Activated T-cell treated with anti-CD3 and anti-CD28 coated beads for 24 hours (primary cell): Measurements from ENCODE around the gene KCNG3.

ENCODE experiments used
- DNase-seq: peaks from one replicate; pipeline ENCODE4 v3.0.0-alpha.2; 2020; ENCODE audit warnings: low read depth

Gene KCNG3

GRCh38 chr2:42486145-42486906 lies 7.5 kb downstream of the KCNG3 start:
- no peak for DNase-seq

- DNase-seq: no peak
Measured at GRCh38 chr2:42480402-42480801, 13.4 kb downstream of the KCNG3 start.

GRCh38 chr2:42474765-42475454 lies 18.9 kb downstream of the KCNG3 start:
- DNase-seq: no peak

GRCh38 chr2:42470706-42471105 lies 23.1 kb downstream of the KCNG3 start:
- no peak for DNase-seq

GRCh38 chr2:42464631-42465030 lies 29.2 kb downstream of the KCNG3 start:
- no peak for DNase-seq

- DNase-seq: no peak
Measured at GRCh38 chr2:42463570-42463969, 30.2 kb downstream of the KCNG3 start.

- DNase-seq: no peak
Measured at GRCh38 chr2:42459296-42459695, 34.5 kb downstream of the KCNG3 start.

- no peak for DNase-seq
Measured at GRCh38 chr2:42458396-42458795, 35.4 kb downstream of the KCNG3 start.

GRCh38 chr2:42457011-42457410 lies 36.8 kb downstream of the KCNG3 start:
- no peak for DNase-seq

- no peak for DNase-seq
Measured at GRCh38 chr2:42456126-42456839, 37.5 kb downstream of the KCNG3 start.

- DNase-seq: no peak
Measured at GRCh38 chr2:42452545-42452944, 41.2 kb downstream of the KCNG3 start.

GRCh38 chr2:42450136-42450535 lies 43.6 kb downstream of the KCNG3 start:
- no peak for DNase-seq

GRCh38 chr2:42449163-42450087 lies 44.4 kb downstream of the KCNG3 start:
- no peak for DNase-seq

- no peak for DNase-seq
Measured at GRCh38 chr2:42448163-42448562, 45.6 kb downstream of the KCNG3 start.

GRCh38 chr2:42446503-42447271 lies 47.1 kb downstream of the KCNG3 start:
- DNase-seq: no peak

GRCh38 chr2:42443718-42444399 lies 49.9 kb downstream of the KCNG3 start:
- DNase-seq: no peak

GRCh38 chr2:42442774-42443173 lies 51.0 kb downstream of the KCNG3 start:
- no peak for DNase-seq

- DNase-seq: no peak
Measured at GRCh38 chr2:42438685-42439084, 55.1 kb downstream of the KCNG3 start.

GRCh38 chr2:42436370-42436769 lies 57.4 kb downstream of the KCNG3 start:
- DNase-seq: no peak

- DNase-seq: no peak
Measured at GRCh38 chr2:42435628-42436027, 58.2 kb downstream of the KCNG3 start.

- DNase-seq: no peak
Measured at GRCh38 chr2:42430188-42430587, 63.6 kb downstream of the KCNG3 start.
